H1 (cell line): ENCODE results near the gene GLS. TPM values are rescaled to one million over a fixed set of nuclear protein-coding genes. Genes with fewer than 3 reads are reported as not detected.

ENCODE experiments used
- CTCF ChIP-seq, 3 experiments: IDR thresholded peaks; 1 replicate in 2 of 3; 2 replicates in 1 of 3; pipeline versions ENCODE4 v1.5.1 to v1.6.1; 2011; ENCODE audit warnings: low read length in 3 of 3, mild to moderate bottlenecking in 3 of 3, inconsistent platforms in 2 of 3, low read depth in 1 of 3, moderate library complexity in 1 of 3; ENCODE audit not compliant: insufficient read depth in 1 of 3; ENCODE audit errors: control extremely low read depth in 1 of 3
- KDM5A ChIP-seq: fragments of 200-600 bp; IDR thresholded peaks from 2 replicates; pipeline ENCODE4 v1.7.1; 2012; ENCODE audit warnings: mild to moderate bottlenecking, low read length, inconsistent platforms, mixed read lengths
- SIX5 ChIP-seq: IDR thresholded peaks from 2 replicates; pipeline ENCODE4 v1.6.1; 2011; ENCODE audit warnings: mild to moderate bottlenecking, low read depth, low read length
- TAF7 ChIP-seq: optimal IDR thresholded peaks from 2 replicates; pipeline ENCODE3; 2011; ENCODE audit warnings: low read depth, mild to moderate bottlenecking, inconsistent platforms, low read length, moderate library complexity, borderline replicate concordance
- TCF12 ChIP-seq: IDR thresholded peaks from 2 replicates; pipeline ENCODE4 v1.6.1; 2011; ENCODE audit warnings: low read depth, mild to moderate bottlenecking, low read length
- polyA plus RNA-seq, 7 experiments: library from polyadenylated mRNA; depleted of rRNA in 3 of 7; stranded (reverse) in 5 of 7; unstranded in 2 of 7; fragments of >200 nt in 5 of 7; fragments of 200-250 nt in 2 of 7; gene quantifications; 1 replicate in 5 of 7; 2 replicates in 1 of 7; 4 replicates in 1 of 7; pipeline versions ENCODE4 v1.2.1 to v1.2.3, GENCODE V29; 2011 to 2013; ENCODE audit warnings: missing spikeins in 2 of 7, mixed read lengths in 2 of 7
- total RNA-seq: library from RNA; stranded (reverse); fragmentation: NEBNext Ultra II Directional; extraction: Animal tissue kit (Norgen Biotek cat#: 25700); gene quantifications from 2 replicates; pipeline ENCODE4 v1.2.1, GENCODE V29; 2021
- TF ChIP-seq, protein P1 (sequence below): fragments of 300-600 bp; sonication (generic); IDR thresholded peaks from 2 replicates; pipeline ENCODE4 v1.7.1; 2012; ENCODE audit warnings: low read length, moderate library complexity, mild to moderate bottlenecking, inconsistent platforms; ENCODE audit not compliant: insufficient replicate concordance

Gene GLS
- total and polyA plus RNA-seq, 2 of the 8 experiments (the other 6 are each of a cell fraction or from before 2014, with no cell fraction given) = 15.7 to 89.8 TPM

DNA sequence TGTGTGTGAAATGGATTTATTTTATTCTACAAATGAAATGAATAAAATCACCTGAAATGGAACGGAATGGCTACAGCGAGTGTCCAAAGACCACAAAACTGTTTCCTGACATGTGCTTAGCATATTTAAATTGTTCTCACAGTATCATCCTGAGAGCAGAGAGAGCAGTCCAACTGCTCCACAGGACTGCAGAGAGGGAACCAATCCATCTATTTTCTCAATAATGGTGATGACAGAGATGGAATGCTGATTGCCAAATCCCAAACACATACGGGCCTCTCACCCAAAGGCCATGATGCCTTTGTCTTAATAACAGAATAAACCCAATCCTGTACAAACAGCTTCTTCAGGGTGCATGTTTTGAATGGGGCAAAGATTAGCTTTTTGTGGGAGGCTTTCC, 92.2 kb downstream of the GLS start (continued):
- TF ChIP-seq CTCF (IDR thresholded peaks at IDR 0.05; ENCODE audit: control extremely low read depth in 1 of 3, insufficient read depth in 1 of 3, low read depth in 1 of 3, low read length in 3 of 3) (no peak), TAF7 (no peak), SIX5 (no peak), KDM5A (no peak), TCF12 (no peak)
- TF ChIP-seq, protein P1, sequence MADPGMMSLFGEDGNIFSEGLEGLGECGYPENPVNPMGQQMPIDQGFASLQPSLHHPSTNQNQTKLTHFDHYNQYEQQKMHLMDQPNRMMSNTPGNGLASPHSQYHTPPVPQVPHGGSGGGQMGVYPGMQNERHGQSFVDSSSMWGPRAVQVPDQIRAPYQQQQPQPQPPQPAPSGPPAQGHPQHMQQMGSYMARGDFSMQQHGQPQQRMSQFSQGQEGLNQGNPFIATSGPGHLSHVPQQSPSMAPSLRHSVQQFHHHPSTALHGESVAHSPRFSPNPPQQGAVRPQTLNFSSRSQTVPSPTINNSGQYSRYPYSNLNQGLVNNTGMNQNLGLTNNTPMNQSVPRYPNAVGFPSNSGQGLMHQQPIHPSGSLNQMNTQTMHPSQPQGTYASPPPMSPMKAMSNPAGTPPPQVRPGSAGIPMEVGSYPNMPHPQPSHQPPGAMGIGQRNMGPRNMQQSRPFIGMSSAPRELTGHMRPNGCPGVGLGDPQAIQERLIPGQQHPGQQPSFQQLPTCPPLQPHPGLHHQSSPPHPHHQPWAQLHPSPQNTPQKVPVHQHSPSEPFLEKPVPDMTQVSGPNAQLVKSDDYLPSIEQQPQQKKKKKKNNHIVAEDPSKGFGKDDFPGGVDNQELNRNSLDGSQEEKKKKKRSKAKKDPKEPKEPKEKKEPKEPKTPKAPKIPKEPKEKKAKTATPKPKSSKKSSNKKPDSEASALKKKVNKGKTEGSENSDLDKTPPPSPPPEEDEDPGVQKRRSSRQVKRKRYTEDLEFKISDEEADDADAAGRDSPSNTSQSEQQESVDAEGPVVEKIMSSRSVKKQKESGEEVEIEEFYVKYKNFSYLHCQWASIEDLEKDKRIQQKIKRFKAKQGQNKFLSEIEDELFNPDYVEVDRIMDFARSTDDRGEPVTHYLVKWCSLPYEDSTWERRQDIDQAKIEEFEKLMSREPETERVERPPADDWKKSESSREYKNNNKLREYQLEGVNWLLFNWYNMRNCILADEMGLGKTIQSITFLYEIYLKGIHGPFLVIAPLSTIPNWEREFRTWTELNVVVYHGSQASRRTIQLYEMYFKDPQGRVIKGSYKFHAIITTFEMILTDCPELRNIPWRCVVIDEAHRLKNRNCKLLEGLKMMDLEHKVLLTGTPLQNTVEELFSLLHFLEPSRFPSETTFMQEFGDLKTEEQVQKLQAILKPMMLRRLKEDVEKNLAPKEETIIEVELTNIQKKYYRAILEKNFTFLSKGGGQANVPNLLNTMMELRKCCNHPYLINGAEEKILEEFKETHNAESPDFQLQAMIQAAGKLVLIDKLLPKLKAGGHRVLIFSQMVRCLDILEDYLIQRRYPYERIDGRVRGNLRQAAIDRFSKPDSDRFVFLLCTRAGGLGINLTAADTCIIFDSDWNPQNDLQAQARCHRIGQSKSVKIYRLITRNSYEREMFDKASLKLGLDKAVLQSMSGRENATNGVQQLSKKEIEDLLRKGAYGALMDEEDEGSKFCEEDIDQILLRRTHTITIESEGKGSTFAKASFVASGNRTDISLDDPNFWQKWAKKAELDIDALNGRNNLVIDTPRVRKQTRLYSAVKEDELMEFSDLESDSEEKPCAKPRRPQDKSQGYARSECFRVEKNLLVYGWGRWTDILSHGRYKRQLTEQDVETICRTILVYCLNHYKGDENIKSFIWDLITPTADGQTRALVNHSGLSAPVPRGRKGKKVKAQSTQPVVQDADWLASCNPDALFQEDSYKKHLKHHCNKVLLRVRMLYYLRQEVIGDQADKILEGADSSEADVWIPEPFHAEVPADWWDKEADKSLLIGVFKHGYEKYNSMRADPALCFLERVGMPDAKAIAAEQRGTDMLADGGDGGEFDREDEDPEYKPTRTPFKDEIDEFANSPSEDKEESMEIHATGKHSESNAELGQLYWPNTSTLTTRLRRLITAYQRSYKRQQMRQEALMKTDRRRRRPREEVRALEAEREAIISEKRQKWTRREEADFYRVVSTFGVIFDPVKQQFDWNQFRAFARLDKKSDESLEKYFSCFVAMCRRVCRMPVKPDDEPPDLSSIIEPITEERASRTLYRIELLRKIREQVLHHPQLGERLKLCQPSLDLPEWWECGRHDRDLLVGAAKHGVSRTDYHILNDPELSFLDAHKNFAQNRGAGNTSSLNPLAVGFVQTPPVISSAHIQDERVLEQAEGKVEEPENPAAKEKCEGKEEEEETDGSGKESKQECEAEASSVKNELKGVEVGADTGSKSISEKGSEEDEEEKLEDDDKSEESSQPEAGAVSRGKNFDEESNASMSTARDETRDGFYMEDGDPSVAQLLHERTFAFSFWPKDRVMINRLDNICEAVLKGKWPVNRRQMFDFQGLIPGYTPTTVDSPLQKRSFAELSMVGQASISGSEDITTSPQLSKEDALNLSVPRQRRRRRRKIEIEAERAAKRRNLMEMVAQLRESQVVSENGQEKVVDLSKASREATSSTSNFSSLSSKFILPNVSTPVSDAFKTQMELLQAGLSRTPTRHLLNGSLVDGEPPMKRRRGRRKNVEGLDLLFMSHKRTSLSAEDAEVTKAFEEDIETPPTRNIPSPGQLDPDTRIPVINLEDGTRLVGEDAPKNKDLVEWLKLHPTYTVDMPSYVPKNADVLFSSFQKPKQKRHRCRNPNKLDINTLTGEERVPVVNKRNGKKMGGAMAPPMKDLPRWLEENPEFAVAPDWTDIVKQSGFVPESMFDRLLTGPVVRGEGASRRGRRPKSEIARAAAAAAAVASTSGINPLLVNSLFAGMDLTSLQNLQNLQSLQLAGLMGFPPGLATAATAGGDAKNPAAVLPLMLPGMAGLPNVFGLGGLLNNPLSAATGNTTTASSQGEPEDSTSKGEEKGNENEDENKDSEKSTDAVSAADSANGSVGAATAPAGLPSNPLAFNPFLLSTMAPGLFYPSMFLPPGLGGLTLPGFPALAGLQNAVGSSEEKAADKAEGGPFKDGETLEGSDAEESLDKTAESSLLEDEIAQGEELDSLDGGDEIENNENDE = no peak
